H1 (cell line): ENCODE data around the gene MANEAL. TPM values are rescaled to one million over a fixed set of nuclear protein-coding genes. Genes with fewer than 3 reads are reported as not detected.

Source experiments
- BRCA1 ChIP-seq: IDR thresholded peaks from 2 replicates; pipeline ENCODE4 v1.6.1; 2012; ENCODE audit warnings: low read depth, low read length, improper control_type of control experiment
- CEBPB ChIP-seq: IDR thresholded peaks from 2 replicates; pipeline ENCODE4 v1.6.1; 2012; ENCODE audit warnings: low read depth, low read length
- HDAC2 ChIP-seq, 2 experiments: fragments of 300-600 bp in 1 of 2; sonication (generic) in 1 of 2; IDR thresholded peaks; 2 replicates each; pipeline ENCODE4 v1.6.1; 2011 to 2012; ENCODE audit warnings: low read depth in 2 of 2, low read length in 2 of 2, mild to moderate bottlenecking in 2 of 2, moderate library complexity in 2 of 2, borderline replicate concordance in 1 of 2, inconsistent platforms in 1 of 2
- PHF8 ChIP-seq: fragments of 200-600 bp; sonication (generic); conservative IDR thresholded peaks from 2 replicates; pipeline ENCODE4 v1.7.1; 2012; ENCODE audit warnings: low read depth, mild to moderate bottlenecking, inconsistent platforms, low read length, moderate library complexity
- RXRA ChIP-seq: IDR thresholded peaks from 2 replicates; pipeline ENCODE4 v1.6.1; 2011; ENCODE audit warnings: low read depth, mild to moderate bottlenecking, low read length, moderate library complexity; ENCODE audit not compliant: insufficient read depth
- TBP ChIP-seq: IDR thresholded peaks from 2 replicates; pipeline ENCODE4 v1.6.1; 2011; ENCODE audit warnings: low read depth, low read length, improper control_type of control experiment
- ZNF274 ChIP-seq: IDR thresholded peaks from 2 replicates; pipeline ENCODE4 v1.7.0; 2012; ENCODE audit warnings: low read length, borderline replicate concordance; ENCODE audit errors: extremely low read depth
- polyA plus RNA-seq, 7 experiments: library from polyadenylated mRNA; depleted of rRNA in 3 of 7; stranded (reverse) in 5 of 7; unstranded in 2 of 7; fragments of >200 nt in 5 of 7; fragments of 200-250 nt in 2 of 7; gene quantifications; 1 replicate in 5 of 7; 2 replicates in 1 of 7; 4 replicates in 1 of 7; pipeline versions ENCODE4 v1.2.1 to v1.2.3, GENCODE V29; 2011 to 2013; ENCODE audit warnings: missing spikeins in 2 of 7, mixed read lengths in 2 of 7
- total RNA-seq: library from RNA; stranded (reverse); fragmentation: NEBNext Ultra II Directional; extraction: Animal tissue kit (Norgen Biotek cat#: 25700); gene quantifications from 2 replicates; pipeline ENCODE4 v1.2.1, GENCODE V29; 2021
- TF ChIP-seq, protein P1 (sequence below): IDR thresholded peaks from 2 replicates; pipeline ENCODE4 v1.6.1; 2012; ENCODE audit warnings: inconsistent platforms

MANEAL gene
- total and polyA plus RNA-seq, 2 of the 8 experiments (the other 6 are each of a cell fraction or from before 2014, with no cell fraction given), result 4.8 to 7.2 TPM

DNA sequence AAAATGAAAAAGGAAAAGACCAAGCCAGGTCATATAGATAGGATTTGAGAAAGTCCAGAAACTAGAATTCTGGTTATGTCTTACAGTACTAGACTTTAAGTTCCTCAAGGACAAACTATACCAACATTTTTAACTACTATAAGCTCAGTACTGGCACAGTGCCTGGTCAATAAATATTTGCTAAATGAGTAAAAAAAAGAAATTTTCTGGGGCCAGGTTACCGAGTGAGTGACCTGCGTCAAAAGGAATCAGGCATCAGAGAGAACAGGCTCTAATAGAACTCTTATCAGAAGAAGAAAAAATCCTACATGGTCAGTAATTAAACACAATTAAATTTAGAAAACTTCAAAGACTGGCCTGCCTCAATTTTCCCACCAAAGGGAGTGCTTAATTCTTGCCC is 38.2 kb downstream of the MANEAL start (continued):
- TF ChIP-seq HDAC2 (IDR thresholded peaks at IDR 0.05; ENCODE audit: borderline replicate concordance in 1 of 2, low read depth in 2 of 2, low read length in 2 of 2) (no peak), TBP (no peak), BRCA1 (no peak), RXRA (no peak), ZNF274 (no peak), CEBPB (no peak), PHF8 (no peak)
- TF ChIP-seq, protein P1, sequence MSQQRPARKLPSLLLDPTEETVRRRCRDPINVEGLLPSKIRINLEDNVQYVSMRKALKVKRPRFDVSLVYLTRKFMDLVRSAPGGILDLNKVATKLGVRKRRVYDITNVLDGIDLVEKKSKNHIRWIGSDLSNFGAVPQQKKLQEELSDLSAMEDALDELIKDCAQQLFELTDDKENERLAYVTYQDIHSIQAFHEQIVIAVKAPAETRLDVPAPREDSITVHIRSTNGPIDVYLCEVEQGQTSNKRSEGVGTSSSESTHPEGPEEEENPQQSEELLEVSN, result no peak
- TF ChIP-seq, all 59 proteins: peak for 0
